A172 (cell line): Measurements from ENCODE around the gene PRR14. TPM values are rescaled to one million over a fixed set of nuclear protein-coding genes. Genes with fewer than 3 reads are reported as not detected.
"Not testable (repeated sequence)": the region's sequence is repeated elsewhere in the genome, so short reads cannot be mapped to it uniquely, and the experiment has no call there.

ENCODE experiments used
- DNase-seq: peaks from one replicate; pipeline ENCODE4 v3.0.0-alpha.2; 2015; ENCODE audit warnings: low spot score
- total RNA-seq: library from RNA; depleted of rRNA; stranded (reverse); fragments of >200 nt; shearing (Covaris generic); gene quantifications from 2 replicates; pipeline ENCODE4 v1.2.3, GENCODE V29; 2014

Gene PRR14
- total RNA-seq, 1 experiment from 2014 or later: 9.1 TPM

GRCh38 chr16:30632454-30632853 lies 18.3 kb upstream of the PRR14 start:
- not testable (repeated sequence) for DNase-seq

GRCh38 chr16:30633526-30633925 lies 17.2 kb upstream of the PRR14 start:
- DNase-seq: no peak

GRCh38 chr16:30636599-30636998 lies 14.2 kb upstream of the PRR14 start:
- no peak for DNase-seq

DNA sequence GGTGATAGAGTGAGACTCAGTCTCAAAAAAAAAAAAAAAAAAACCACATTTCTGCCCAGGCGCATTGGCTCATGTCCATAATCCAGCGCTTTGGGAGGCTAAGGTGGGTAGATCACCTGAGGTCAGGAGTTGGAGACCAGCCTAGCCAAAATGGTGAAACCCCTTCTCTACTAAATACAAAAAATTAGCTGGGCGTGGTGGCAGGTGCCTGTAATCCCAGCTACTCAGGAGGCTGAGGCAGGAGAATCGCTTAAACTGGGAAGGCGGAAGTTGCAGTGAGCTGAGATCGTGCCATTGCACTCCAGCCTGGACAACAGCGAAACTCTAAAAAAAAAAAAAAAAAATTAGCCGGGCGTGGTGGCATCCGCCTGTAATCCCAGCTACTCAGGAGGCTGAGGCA lies 13.6 kb upstream of the PRR14 start:
- DNase-seq: not testable (repeated sequence)

GRCh38 chr16:30637944-30638343 lies 12.8 kb upstream of the PRR14 start:
- peak; percentile 75 for DNase-seq

DNA sequence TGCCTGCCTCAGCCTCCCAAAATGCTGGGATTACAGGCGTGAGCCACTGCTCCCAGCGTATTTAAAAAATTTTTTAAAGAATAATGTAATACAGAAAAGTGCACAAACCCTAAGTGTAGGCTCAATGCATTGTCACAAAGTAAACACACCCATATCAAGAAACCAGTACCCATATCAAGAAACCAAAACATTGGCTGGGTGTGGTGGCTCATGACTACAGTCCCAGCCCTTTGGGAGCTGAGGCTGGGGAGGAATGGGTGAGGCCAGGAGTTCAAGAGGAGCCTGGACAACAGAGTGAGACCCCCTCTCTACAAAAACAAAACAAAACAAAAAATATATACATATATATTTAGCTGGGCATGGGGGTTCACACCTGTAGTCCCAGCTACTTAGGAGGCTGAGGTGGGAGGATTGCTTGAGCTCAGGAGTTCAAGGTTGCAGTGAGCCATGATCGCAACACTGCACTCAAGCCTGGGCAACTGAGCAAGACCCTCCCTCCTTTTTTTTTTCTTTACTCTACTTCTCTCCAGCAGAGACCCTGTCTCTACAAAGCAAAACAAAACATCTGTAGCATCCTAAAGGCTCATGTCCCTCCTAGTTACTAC lies 9.3 kb upstream of the PRR14 start:
- DNase-seq: no peak

DNA sequence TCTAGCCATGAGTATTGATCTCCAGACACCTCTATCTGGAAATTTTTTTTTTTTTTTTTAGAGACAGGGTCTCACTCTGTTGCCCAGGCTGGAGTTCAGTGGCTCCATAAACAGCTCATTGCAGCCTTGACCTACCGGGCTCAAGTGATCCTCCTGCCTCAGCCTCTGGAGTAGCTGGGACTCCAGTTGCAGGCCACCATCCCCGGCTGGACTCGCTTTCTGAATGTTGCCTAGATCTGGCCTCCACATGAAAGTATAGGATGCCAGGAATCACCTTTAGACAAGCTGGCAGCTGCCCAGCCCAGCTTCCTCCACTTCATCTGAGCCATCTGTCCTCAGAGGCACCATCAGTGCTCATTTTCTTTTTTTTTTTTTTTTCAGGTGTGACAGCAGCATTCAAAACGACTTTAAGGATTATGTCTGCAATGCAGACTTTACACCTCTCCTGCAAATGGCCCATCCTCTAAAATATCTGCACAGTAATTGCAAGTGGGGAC lies 6.4 kb upstream of the PRR14 start:
- no peak for DNase-seq

- no peak for DNase-seq
Measured at GRCh38 chr16:30645727-30646126, 5.0 kb upstream of the PRR14 start.

DNA sequence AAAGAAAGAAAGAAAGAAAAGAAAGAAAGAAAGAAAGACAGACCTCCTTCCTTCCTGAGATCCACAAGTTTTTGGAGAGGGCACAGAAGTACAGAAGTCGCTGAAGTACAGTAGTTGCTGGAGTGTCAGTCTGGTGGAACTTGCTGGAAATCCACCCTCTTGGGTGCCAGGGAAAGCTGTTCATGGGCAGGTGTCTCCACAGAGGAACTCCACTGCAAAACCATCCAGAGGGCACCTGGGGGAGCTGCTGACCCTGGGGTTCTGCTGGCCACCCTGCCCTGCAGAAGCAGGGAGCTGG lies 3.5 kb upstream of the PRR14 start:
- no peak for DNase-seq

GRCh38 chr16:30649725-30650368 lies 913 bp upstream of the PRR14 start:
- no peak for DNase-seq

DNA sequence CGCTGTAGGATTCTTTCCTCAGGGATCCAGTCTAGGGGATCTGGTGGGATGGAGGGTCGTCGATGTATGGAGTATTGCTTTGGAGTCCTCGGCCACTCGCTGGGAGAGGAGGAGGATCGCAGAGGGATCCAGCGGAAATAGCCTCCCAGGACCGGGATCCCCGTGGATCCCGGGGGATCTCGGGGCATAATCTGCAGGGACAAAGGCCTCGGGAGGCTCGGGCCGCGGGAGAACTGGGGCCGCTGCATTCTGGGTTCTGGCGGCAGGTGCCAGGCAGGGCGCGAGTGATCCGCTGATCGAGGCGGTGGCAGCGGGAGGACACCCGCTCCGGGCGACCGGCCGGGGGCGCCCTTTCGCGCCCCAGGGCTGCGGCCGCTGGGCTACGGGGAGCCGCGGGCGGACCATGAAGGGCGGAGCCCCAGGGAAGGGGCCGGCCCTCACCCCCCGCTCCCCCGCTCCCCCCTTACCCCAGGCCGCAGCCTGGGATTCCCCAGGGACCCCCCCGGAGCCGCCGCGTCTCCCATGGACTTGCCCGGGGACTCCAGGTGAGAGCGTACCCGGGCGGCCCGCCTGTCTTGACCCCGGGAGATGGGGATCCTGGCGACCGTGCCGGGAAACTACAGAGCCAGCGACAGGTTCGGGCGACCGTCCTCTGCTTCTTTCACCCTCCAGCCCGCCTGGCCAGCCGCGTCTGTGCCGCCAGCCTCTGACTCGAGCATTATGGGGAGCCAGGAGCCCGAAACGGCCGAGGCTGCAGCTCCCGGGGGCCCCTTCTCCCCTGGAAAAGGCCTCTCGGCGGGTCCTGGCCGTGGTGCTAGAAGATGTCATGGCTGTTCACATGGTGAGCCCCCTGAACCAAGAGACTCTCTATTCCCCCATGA lies 604 bp downstream of the PRR14 start:
- peak; percentile 61 for DNase-seq

GRCh38 chr16:30652005-30652296 lies 1.2 kb downstream of the PRR14 start:
- DNase-seq: no peak

GRCh38 chr16:30652718-30653117 lies 2.0 kb downstream of the PRR14 start:
- DNase-seq: no peak

GRCh38 chr16:30654856-30655255 lies 4.1 kb downstream of the PRR14 start:
- no peak for DNase-seq

- no peak for DNase-seq
Measured at GRCh38 chr16:30655815-30656347, 5.1 kb downstream of the PRR14 start.

DNA sequence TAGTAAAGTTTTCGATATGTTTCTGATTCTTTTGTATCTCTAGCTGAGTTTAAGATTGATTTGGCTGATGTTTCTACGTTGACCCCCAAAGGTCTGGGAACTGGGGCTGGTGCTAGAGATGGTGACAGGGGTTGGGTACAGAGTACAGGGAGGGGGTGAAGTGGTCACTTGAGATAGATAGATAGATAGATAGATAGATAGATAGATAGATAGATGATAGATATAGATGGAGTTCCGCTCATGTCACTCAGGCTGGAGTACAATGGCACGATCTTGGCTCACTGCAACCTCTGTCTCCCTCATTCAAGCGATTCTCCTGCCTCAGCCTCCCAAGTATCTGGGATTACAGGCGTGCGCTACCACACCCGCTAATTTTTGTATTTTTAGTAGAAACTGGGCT lies 5.6 kb downstream of the PRR14 start:
- no peak for DNase-seq

GRCh38 chr16:30656974-30657865 lies 6.5 kb downstream of the PRR14 start:
- DNase-seq: no peak

GRCh38 chr16:30657866-30658730 lies 7.3 kb downstream of the PRR14 start, which contains the start of gene FBRS:
Gene FBRS, plus strand, starts transcription at chr16:30658431. Its CDS starts 1,088 bp downstream, at chr16:30659519.
- DNase-seq: peak; percentile 100

DNA sequence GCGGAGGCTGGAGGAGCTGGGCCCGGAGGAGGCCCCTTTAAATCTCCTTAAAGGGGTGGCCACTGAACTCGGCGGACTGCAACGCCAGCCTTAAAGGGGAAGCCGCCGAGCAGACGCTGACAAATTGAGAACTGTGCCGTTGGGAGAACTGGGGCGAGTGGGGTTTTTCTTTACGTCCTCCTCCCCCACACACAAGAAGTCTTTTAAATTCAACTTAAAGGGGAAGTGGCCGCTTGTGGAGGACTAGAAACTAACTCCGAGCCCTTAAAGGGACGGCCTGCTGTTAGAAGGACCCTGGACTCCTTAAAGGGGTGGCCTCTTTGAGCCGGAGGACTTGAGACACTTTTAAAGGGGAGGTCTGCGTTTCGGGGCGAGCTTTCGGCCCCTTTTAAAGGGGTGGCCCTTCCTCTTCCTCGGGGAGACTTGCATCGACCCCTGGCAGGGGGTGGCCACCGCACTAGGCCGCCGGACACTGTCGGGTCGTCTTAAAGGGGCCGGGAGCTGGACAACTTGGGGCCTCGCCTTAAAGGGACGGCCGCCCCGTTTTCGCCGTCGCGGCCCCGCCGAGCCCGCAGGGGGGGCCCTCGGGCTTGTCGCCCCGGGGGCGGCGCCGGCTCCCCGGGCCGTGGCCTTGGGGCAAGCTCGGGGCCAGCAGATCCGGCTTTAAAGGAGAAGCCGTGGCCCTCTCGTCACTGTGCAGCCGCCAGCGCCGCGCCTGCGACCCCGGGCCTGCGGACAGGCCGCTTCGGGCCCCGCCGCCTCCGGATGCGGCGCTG lies 8.2 kb downstream of the PRR14 start:
- peak; percentile 94 for DNase-seq
